HCT116 (cell line): ENCODE data around the gene CDKAL1. TPM values are rescaled to one million over a fixed set of nuclear protein-coding genes. Genes with fewer than 3 reads are reported as not detected.

Source experiments
- ATAC-seq: fragments of 200-7000 bp; cut with Tn5 transposase; 2 replicates; pipeline ENCODE4 v1.9.1; 2020; ENCODE audit warnings: mild to moderate bottlenecking, moderate library complexity
- BruUV-seq: library from RNA; stranded (reverse); fragments of 400-500 nt; replicated peaks from 2 replicates; lab custom pipeline; 2021; lab: Mats Ljungman, UMichigan
- CTCF ChIA-PET: fragments of 300-600 bp; sonication (Branson Sonifier 250); formaldehyde crosslinking; loops from one replicate; lab custom pipeline; 2021; ENCODE audit warnings: antibody characterized with exemption; lab: Charles Lee
- POLR2A ChIA-PET: fragments of 300-600, 350-600 bp; sonication (Branson Sonifier 250); formaldehyde crosslinking; loops from one replicate; lab custom pipeline; 2021; ENCODE audit warnings: antibody characterized with exemption; lab: Charles Lee
- RAD21 ChIA-PET, 2 experiments: fragments of 300-600 bp; sonication (Branson Sonifier 250); formaldehyde crosslinking; loops; one replicate each; lab custom pipeline; 2023; ENCODE audit warnings: low total read pairs in 2 of 2; ENCODE audit not compliant: uncharacterized antibody in 2 of 2, unreplicated experiment in 2 of 2, low non-redundant PET in 1 of 2; lab: Charles Lee
- DNase-seq: peaks from one replicate; pipeline ENCODE4 v3.0.0-alpha.2; 2010; ENCODE audit warnings: low read depth, low spot score
- H2AFZ ChIP-seq: fragments of 200-600 bp; shearing (Covaris generic), sonication (generic); 2 replicates; pipeline ENCODE4 v1.6.1; 2017; ENCODE audit warnings: low read depth, mixed run types, mixed read lengths, antibody characterized with exemption, low read length; ENCODE audit not compliant: poor library complexity, severe bottlenecking
- H3K27ac ChIP-seq: 2 replicates; pipeline ENCODE4 v1.5.1; 2012; ENCODE audit warnings: low read depth, low read length
- H3K27me3 ChIP-seq: fragments of 200-600 bp; sonication (generic); 2 replicates; pipeline ENCODE4 v1.6.1; 2016; ENCODE audit warnings: mixed run types, low read length, mixed read lengths; ENCODE audit not compliant: insufficient read depth
- H3K36me3 ChIP-seq, 2 experiments: fragments of 200-500 bp in 1 of 2; fragments of 200-600 bp in 1 of 2; sonication (Bioruptor generic) in 1 of 2; sonication (generic) in 1 of 2; 2 replicates each; pipeline versions ENCODE4 v1.5.1 to v1.6.1; 2014 to 2016; ENCODE audit warnings: low read length in 2 of 2, inconsistent platforms in 1 of 2, mixed read lengths in 1 of 2, mixed run types in 1 of 2; ENCODE audit not compliant: insufficient read depth in 2 of 2, control insufficient read depth in 1 of 2
- H3K4me1 ChIP-seq, 2 experiments: fragments of 200-600 bp in 1 of 2; sonication (generic) in 1 of 2; 2 replicates each; pipeline versions ENCODE4 v1.5.1 to v1.6.1; 2012 to 2017; ENCODE audit warnings: low read length in 2 of 2, inconsistent platforms in 1 of 2, mild to moderate bottlenecking in 1 of 2, mixed read lengths in 1 of 2, mixed run types in 1 of 2, moderate library complexity in 1 of 2; ENCODE audit not compliant: insufficient read depth in 2 of 2, control insufficient read depth in 1 of 2
- H3K4me2 ChIP-seq: fragments of 200-600 bp; sonication (generic); 2 replicates; pipeline ENCODE4 v1.6.1; 2017; ENCODE audit warnings: mixed run types, low read length, mixed read lengths
- H3K4me3 ChIP-seq, 2 experiments: fragments of 200-600 bp in 1 of 2; sonication (generic) in 1 of 2; replicated peaks in 1 of 2; 2 replicates each; pipeline ENCODE4 v1.5.1; 2011 to 2016; ENCODE audit warnings: low read length in 2 of 2, control low read depth in 1 of 2, low read depth in 1 of 2, mild to moderate bottlenecking in 1 of 2, mixed read lengths in 1 of 2, mixed run types in 1 of 2
- H3K79me2 ChIP-seq: fragments of 200-600 bp; sonication (generic); 2 replicates; pipeline ENCODE4 v1.6.1; 2017; ENCODE audit warnings: mild to moderate bottlenecking, mixed run types, low read length, moderate library complexity, mixed read lengths; ENCODE audit not compliant: insufficient read depth
- H3K9ac ChIP-seq: fragments of 200-600 bp; sonication (generic); 2 replicates; pipeline ENCODE4 v1.6.1; 2016; ENCODE audit warnings: low read length, mixed read lengths
- H3K9me2 ChIP-seq: fragments of 200-600 bp; sonication (generic), shearing (Covaris generic); 2 replicates; pipeline ENCODE4 v1.6.1; 2017; ENCODE audit warnings: mixed run types, mild to moderate bottlenecking, moderate library complexity; ENCODE audit not compliant: insufficient read depth
- H3K9me3 ChIP-seq, 2 experiments: fragments of 200-500 bp in 1 of 2; fragments of 200-600 bp in 1 of 2; sonication (Bioruptor generic) in 1 of 2; sonication (generic) in 1 of 2; 2 replicates each; pipeline ENCODE4 v1.6.1; 2014 to 2017; ENCODE audit warnings: low read length in 2 of 2, mixed read lengths in 2 of 2, inconsistent platforms in 1 of 2, low read depth in 1 of 2, mild to moderate bottlenecking in 1 of 2, mixed run types in 1 of 2, moderate library complexity in 1 of 2; ENCODE audit not compliant: control insufficient read depth in 1 of 2, insufficient read depth in 1 of 2
- H4K20me1 ChIP-seq: fragments of 200-600 bp; sonication (generic), shearing (Covaris generic); 2 replicates; pipeline ENCODE4 v1.6.1; 2017; ENCODE audit warnings: mixed run types, mild to moderate bottlenecking, moderate library complexity; ENCODE audit not compliant: insufficient read depth
- CEBPB ChIP-seq: IDR thresholded peaks from 2 replicates; pipeline ENCODE4 v1.6.1; 2012; ENCODE audit warnings: low read depth
- ELF1 ChIP-seq: IDR thresholded peaks from 2 replicates; pipeline ENCODE4 v1.6.1; 2012; ENCODE audit warnings: low read depth, borderline replicate concordance
- EZH2phosphoT487 ChIP-seq: fragments of 200-600 bp; IDR thresholded peaks from 2 replicates; pipeline ENCODE4 v1.6.1; 2018; ENCODE audit warnings: antibody characterized with exemption, borderline replicate concordance
- FOSL1 ChIP-seq: IDR thresholded peaks from 2 replicates; pipeline ENCODE4 v1.6.1; 2012; ENCODE audit warnings: low read depth
- POLR2A ChIP-seq: IDR thresholded peaks from 2 replicates; pipeline ENCODE4 v1.7.0; 2011; ENCODE audit warnings: borderline replicate concordance; ENCODE audit not compliant: insufficient read depth, insufficient read length; ENCODE audit errors: extremely low read depth
- SIN3A ChIP-seq: IDR thresholded peaks from 2 replicates; pipeline ENCODE4 v1.6.1; 2012; ENCODE audit warnings: low read depth
- SP1 ChIP-seq: IDR thresholded peaks from 2 replicates; pipeline ENCODE4 v1.6.1; 2012; ENCODE audit warnings: low read depth
- YY1 ChIP-seq: IDR thresholded peaks from 2 replicates; pipeline ENCODE4 v1.6.1; 2011; ENCODE audit warnings: low read length, low read depth, moderate library complexity, mild to moderate bottlenecking; ENCODE audit not compliant: insufficient replicate concordance; ENCODE audit errors: extremely low read depth
- ZFX ChIP-seq: fragments of 450-650 bp; IDR thresholded peaks from 2 replicates; pipeline ENCODE4 v1.6.1; 2017
- intact Hi-C: fragments of 100-400 bp; cut with micrococcal nuclease; formaldehyde crosslinking; loops from 2 replicates; pipeline ENCODE4 v1.10.0; 2022
- total RNA-seq: library from RNA; stranded (reverse); gene quantifications from one replicate; pipeline ENCODE4 v1.2.1, GENCODE V29; 2021; ENCODE audit not compliant: unreplicated experiment
- TF ChIP-seq, protein P1 (sequence below): IDR thresholded peaks from 2 replicates; pipeline ENCODE4 v1.6.1; 2012

The CDKAL1 gene
- total RNA-seq, 1 experiment from 2014 or later, result 14.9 TPM

DNA sequence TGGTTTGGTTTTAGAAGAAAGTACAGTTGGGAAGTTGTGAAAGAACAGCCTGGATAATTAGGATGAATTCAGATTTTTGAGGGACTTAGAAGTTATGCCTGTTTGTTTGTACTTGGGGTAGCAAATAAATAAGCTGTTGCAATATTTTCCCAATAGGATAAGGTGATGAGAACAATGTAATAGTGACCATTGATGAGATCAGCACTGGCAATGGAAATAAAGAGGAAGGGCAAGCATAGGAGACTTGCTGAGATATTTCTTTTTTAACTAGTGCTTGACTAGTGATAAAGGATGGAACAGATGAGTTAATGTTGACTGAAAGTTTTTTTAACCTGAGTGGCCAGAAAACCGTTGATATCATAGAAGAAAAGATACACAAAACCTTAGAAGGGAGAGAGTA lies 498.8 kb downstream of the CDKAL1 start:
- Histone ChIP-seq H3K36me3 (no peaks in the 10 kb centered on the region), H4K20me1 (no peaks in the 10 kb centered on the region), H3K4me1 (peaks cover 0 to 5% of the 10 kb centered on the region in 2 experiments; a peak in 1 of 4 replicates), H2AFZ (no peak overlapping the region), H3K4me3 (no peak overlapping the region), H3K27ac (no peak overlapping the region), H3K4me2 (no peak overlapping the region), H3K9ac (no peak overlapping the region), H3K9me2 (no peaks in the 10 kb centered on the region), H3K9me3 (no peaks in the 10 kb centered on the region), H3K79me2 (no peaks in the 10 kb centered on the region), H3K27me3 (no peaks in the 10 kb centered on the region)
- ChIA-PET CTCF (no interaction called here), POLR2A (no interaction called here), RAD21 (no interaction called here)
- no TSS peak for BruUV-seq
- DNase-seq (no peak), ATAC-seq (no peak)
- intact Hi-C loops, result no loop called here
- TF ChIP-seq ELF1 (no peak), ZFX (no peak), FOSL1 (no peak), YY1 (no peak)

DNA sequence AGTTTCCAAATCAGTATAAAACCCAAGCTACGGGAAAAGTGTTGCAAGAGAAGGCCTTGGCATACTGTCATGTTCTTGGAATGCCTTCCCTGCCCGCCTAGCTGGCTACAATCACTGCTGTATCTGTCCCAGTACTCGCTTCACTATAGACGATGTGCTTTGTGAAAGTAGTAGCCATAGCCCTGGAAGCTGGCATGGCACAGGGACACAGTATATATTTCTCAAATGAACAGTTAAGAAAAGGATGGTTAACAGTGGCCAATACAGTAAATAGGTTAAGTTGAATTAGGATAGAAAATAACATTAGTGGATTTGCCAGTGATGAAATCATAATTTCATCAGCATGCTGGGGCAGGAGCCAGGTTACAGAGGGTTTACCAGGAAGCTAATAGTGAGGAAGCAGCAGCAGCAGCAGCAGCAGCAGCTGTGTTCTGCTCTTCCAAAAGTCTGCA lies 499.3 kb downstream of the CDKAL1 start:
- no peaks in the 10 kb centered on the region for H4K20me1 ChIP-seq
- no TSS peak for BruUV-seq
- intact Hi-C loops, result no loop called here
- no peak overlapping the region for H3K9ac ChIP-seq
- H3K4me1 ChIP-seq, result peaks cover 0 to 5% of the 10 kb centered on the region in 2 experiments; a peak in 1 of 4 replicates
- H3K27ac ChIP-seq, result no peak overlapping the region
- H3K4me2 ChIP-seq, result no peak overlapping the region
- no peaks in the 10 kb centered on the region for H3K79me2 ChIP-seq
- TF ChIP-seq POLR2A (no peak), EZH2phosphoT487 (no peak), ZFX (no peak), CEBPB (peak; percentile 79), SP1 (peak; percentile 30; the same call in 1 of the 2 replicates), SIN3A (no peak)
- TF ChIP-seq, protein P1, sequence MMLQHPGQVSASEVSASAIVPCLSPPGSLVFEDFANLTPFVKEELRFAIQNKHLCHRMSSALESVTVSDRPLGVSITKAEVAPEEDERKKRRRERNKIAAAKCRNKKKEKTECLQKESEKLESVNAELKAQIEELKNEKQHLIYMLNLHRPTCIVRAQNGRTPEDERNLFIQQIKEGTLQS, result peak; percentile 57; the same call in 1 of the 2 replicates
- TF ChIP-seq, all 23 proteins: peak for 3
- Histone ChIP-seq H3K9me2 (no peaks in the 10 kb centered on the region), H3K36me3 (no peaks in the 10 kb centered on the region), H2AFZ (no peak overlapping the region), H3K27me3 (no peaks in the 10 kb centered on the region), H3K4me3 (no peak overlapping the region), H3K9me3 (no peaks in the 10 kb centered on the region)
- RAD21 ChIA-PET, result no interaction called here
- POLR2A ChIA-PET, result interaction anchor here (1.1 kb wide), 1 partner anchor 11 kb away, joined by 5 read pairs; no protein-coding TSS in a partner anchor
- DNase-seq (no peak), ATAC-seq (no peak)
- CTCF ChIA-PET, result no interaction called here
